Stimulated activated CD4-positive, alpha-beta T cell treated with anti-CD3 and anti-CD28 coated beads, Interleukin-1b, Interleukin-23, amount 100 ng/mL, for 48 hours (primary cell): ENCODE measurements around the gene PGS1.
"Not testable (repeated sequence)": the region's sequence is repeated elsewhere in the genome, so short reads cannot be mapped to it uniquely, and the experiment has no call there.

Experiments used
- DNase-seq: peaks from one replicate; pipeline ENCODE4 v3.0.0-alpha.2; 2020

The PGS1 gene

GRCh38 chr17:78378225-78379130 lies at the start of gene PGS1:
PGS1 (plus strand) TSS chr17:78378649; CDS start chr17:78378666, 17 bp downstream.
- DNase-seq: peak; percentile 78

- DNase-seq: no peak
Measured at GRCh38 chr17:78329263-78330059, 49.0 kb upstream of the PGS1 start.

GRCh38 chr17:78330570-78331224 lies 47.8 kb upstream of the PGS1 start:
- no peak for DNase-seq

GRCh38 chr17:78331355-78331754 lies 47.1 kb upstream of the PGS1 start:
- not testable (repeated sequence) for DNase-seq

- DNase-seq: no peak
Measured at GRCh38 chr17:78332991-78333390, 45.5 kb upstream of the PGS1 start.

- no peak for DNase-seq
Measured at GRCh38 chr17:78335209-78335608, 43.2 kb upstream of the PGS1 start.

- DNase-seq: no peak
Measured at GRCh38 chr17:78337244-78338109, 41.0 kb upstream of the PGS1 start.

- DNase-seq: no peak
Measured at GRCh38 chr17:78338486-78339259, 39.8 kb upstream of the PGS1 start.

GRCh38 chr17:78340183-78340955 lies 38.1 kb upstream of the PGS1 start:
- DNase-seq: no peak

GRCh38 chr17:78341559-78342448 lies 36.6 kb upstream of the PGS1 start:
- DNase-seq: no peak

- no peak for DNase-seq
Measured at GRCh38 chr17:78342449-78343186, 35.8 kb upstream of the PGS1 start.

GRCh38 chr17:78343187-78343542 lies 35.3 kb upstream of the PGS1 start:
- no peak for DNase-seq

- peak; percentile 73 for DNase-seq
Measured at GRCh38 chr17:78343543-78344201, 34.8 kb upstream of the PGS1 start.

- no peak for DNase-seq
Measured at GRCh38 chr17:78344666-78345065, 33.8 kb upstream of the PGS1 start.

GRCh38 chr17:78345172-78345571 lies 33.3 kb upstream of the PGS1 start:
- no peak for DNase-seq

GRCh38 chr17:78345791-78346494 lies 32.5 kb upstream of the PGS1 start:
- DNase-seq: no peak

- DNase-seq: no peak
Measured at GRCh38 chr17:78346605-78347250, 31.7 kb upstream of the PGS1 start.
